Neural cell (in vitro differentiated cells): ENCODE data around the gene XPA. TPM values are rescaled to one million over a fixed set of nuclear protein-coding genes. Genes with fewer than 3 reads are reported as not detected.

Source experiments
- H2AFZ ChIP-seq: fragments of 200-600, 300-800 bp; sonication (generic), shearing (Covaris generic); 2 replicates; pipeline ENCODE4 v1.6.0; 2014; ENCODE audit warnings: low read depth, mild to moderate bottlenecking, antibody characterized with exemption, low read length, moderate library complexity
- H3F3A ChIP-seq: fragments of 200-600 bp; shearing (Covaris generic); 2 replicates; pipeline ENCODE4 v1.6.1; 2016; ENCODE audit warnings: mild to moderate bottlenecking, moderate library complexity, mixed read lengths, antibody characterized with exemption, low read length; ENCODE audit not compliant: insufficient read depth, poor library complexity, severe bottlenecking
- H3K27ac ChIP-seq: fragments of 200-600, 300-800 bp; sonication (generic), shearing (Covaris generic); 2 replicates; pipeline ENCODE4 v1.5.1; 2014; ENCODE audit warnings: mild to moderate bottlenecking, low read length, moderate library complexity
- H3K27me3 ChIP-seq: fragments of 300-800, 200-600 bp; sonication (generic), shearing (Covaris generic); 2 replicates; pipeline ENCODE4 v1.6.0; 2014; ENCODE audit warnings: mild to moderate bottlenecking, low read depth, low read length, moderate library complexity; ENCODE audit not compliant: insufficient read depth
- H3K36me3 ChIP-seq: fragments of 300-800, 200-600 bp; sonication (generic), shearing (Covaris generic); 2 replicates; pipeline ENCODE4 v1.5.1; 2014; ENCODE audit warnings: mild to moderate bottlenecking, antibody characterized with exemption, low read length, moderate library complexity; ENCODE audit not compliant: insufficient read depth
- H3K4me2 ChIP-seq: fragments of 300-800, 200-600 bp; sonication (generic), shearing (Covaris generic); 2 replicates; pipeline ENCODE4 v1.6.0; 2014; ENCODE audit warnings: mild to moderate bottlenecking, low read length
- H3K4me3 ChIP-seq: fragments of 300-800, 200-600 bp; sonication (generic), shearing (Covaris generic); 2 replicates; pipeline ENCODE4 v1.5.1; 2014; ENCODE audit warnings: mild to moderate bottlenecking, low read length, moderate library complexity
- H3K79me2 ChIP-seq: fragments of 200-600 bp; shearing (Covaris generic); replicated peaks from 2 replicates; pipeline ENCODE4 v1.6.0; 2014; ENCODE audit warnings: mild to moderate bottlenecking, low read length, moderate library complexity; ENCODE audit not compliant: insufficient read depth
- H3K9ac ChIP-seq: fragments of 300-800, 200-600 bp; sonication (generic), shearing (Covaris generic); 2 replicates; pipeline ENCODE4 v1.6.1; 2016; ENCODE audit warnings: mild to moderate bottlenecking, low read length, mixed read lengths
- H3K9me2 ChIP-seq: fragments of 200-600 bp; shearing (Covaris generic); 2 replicates; pipeline ENCODE4 v1.6.1; 2016; ENCODE audit warnings: mild to moderate bottlenecking, low read length, mixed read lengths; ENCODE audit not compliant: insufficient read depth
- H3K9me3 ChIP-seq: fragments of 200-600, 300-800 bp; sonication (generic), shearing (Covaris generic); 2 replicates; pipeline ENCODE4 v1.6.1; 2016; ENCODE audit warnings: mild to moderate bottlenecking, mixed run types, low read length, moderate library complexity, mixed read lengths
- H4K20me1 ChIP-seq: fragments of 200-600 bp; shearing (Covaris generic); 2 replicates; pipeline ENCODE4 v1.6.1; 2016; ENCODE audit warnings: mild to moderate bottlenecking, mixed run types; ENCODE audit not compliant: insufficient read depth
- CTCF ChIP-seq: fragments of 450-650 bp; IDR thresholded peaks from 2 replicates; pipeline ENCODE4 v1.5.1; 2014; ENCODE audit warnings: antibody characterized with exemption, mild to moderate bottlenecking, moderate library complexity; ENCODE audit not compliant: poor library complexity, severe bottlenecking
- EP300 ChIP-seq: fragments of 450-650 bp; conservative IDR thresholded peaks from 2 replicates; pipeline ENCODE4 v1.6.1; 2014; ENCODE audit warnings: antibody characterized with exemption, mild to moderate bottlenecking, moderate library complexity; ENCODE audit not compliant: poor library complexity, severe bottlenecking
- EZH2 ChIP-seq: fragments of 200-600, 300-800 bp; shearing (Covaris generic), sonication (generic); IDR thresholded peaks from 2 replicates; pipeline ENCODE4 v1.6.1; 2014; ENCODE audit warnings: antibody characterized with exemption, low read length, borderline replicate concordance, mild to moderate bottlenecking; ENCODE audit not compliant: insufficient read depth, poor library complexity, severe bottlenecking
- MXI1 ChIP-seq: fragments of 450-650 bp; conservative IDR thresholded peaks from 2 replicates; pipeline ENCODE4 v1.6.1; 2014; ENCODE audit warnings: antibody characterized with exemption, mild to moderate bottlenecking; ENCODE audit not compliant: poor library complexity, severe bottlenecking
- POLR2AphosphoS5 ChIP-seq: IDR thresholded peaks from 2 replicates; pipeline ENCODE4 v1.6.1; 2012
- RAD21 ChIP-seq: fragments of 450-650 bp; conservative IDR thresholded peaks from 2 replicates; pipeline ENCODE4 v1.6.1; 2014; ENCODE audit warnings: antibody characterized with exemption, mild to moderate bottlenecking, moderate library complexity
- SMC3 ChIP-seq: fragments of 450-650 bp; conservative IDR thresholded peaks from 2 replicates; pipeline ENCODE4 v1.6.1; 2014; ENCODE audit warnings: antibody characterized with exemption, mild to moderate bottlenecking, moderate library complexity; ENCODE audit not compliant: poor library complexity
- TAF1 ChIP-seq: IDR thresholded peaks from 2 replicates; pipeline ENCODE4 v1.6.1; 2012; ENCODE audit warnings: low read depth
- polyA plus RNA-seq: library from polyadenylated mRNA; depleted of rRNA; stranded (reverse); fragments of >200 nt; gene quantifications from 2 replicates; pipeline ENCODE4 v1.2.3, GENCODE V29; 2014
- TF ChIP-seq, protein P1 (sequence below): IDR thresholded peaks from 2 replicates; pipeline ENCODE4 v1.6.1; 2012; ENCODE audit warnings: borderline replicate concordance

Gene XPA
- polyA plus RNA-seq, 1 donor from 2014 or later, result 34.5 TPM

DNA sequence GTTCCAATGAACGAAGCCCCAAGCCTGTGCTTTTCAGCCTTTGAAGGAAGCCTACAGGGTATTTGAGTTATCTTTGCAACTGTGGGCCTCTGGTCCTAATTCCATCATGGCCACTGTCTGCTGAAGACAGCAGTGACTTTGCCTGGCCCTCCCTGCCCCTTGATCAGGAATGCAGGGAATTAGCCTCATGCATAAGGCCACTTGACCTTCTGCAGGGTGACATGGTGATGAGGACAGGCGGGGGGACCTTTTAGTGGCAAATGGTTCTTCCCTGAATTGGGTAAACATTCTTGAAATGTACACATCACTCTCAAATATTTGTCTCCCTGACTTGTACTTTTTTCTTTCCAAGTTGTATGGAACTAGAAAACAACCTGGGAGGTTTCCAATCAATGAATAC is 25.2 kb upstream of the XPA start:
- no peak overlapping the region for H3K4me2 ChIP-seq
- H3K9ac ChIP-seq, result no peak overlapping the region
- no peaks in the 10 kb centered on the region for H4K20me1 ChIP-seq
- no peaks in the 10 kb centered on the region for H3K36me3 ChIP-seq
- H3F3A ChIP-seq, result no peaks in the 10 kb centered on the region
- H3K27ac ChIP-seq, result no peak overlapping the region
- no peaks in the 10 kb centered on the region for H3K9me3 ChIP-seq
- H3K4me3 ChIP-seq, result no peak overlapping the region
- H3K9me2 ChIP-seq, result no peaks in the 10 kb centered on the region
- H2AFZ ChIP-seq, result no peak overlapping the region
- no peaks in the 10 kb centered on the region for H3K27me3 ChIP-seq
- no peaks in the 10 kb centered on the region for H3K79me2 ChIP-seq
- TF ChIP-seq TAF1, result no peak
- no peak for TF ChIP-seq CTCF
- no peak for TF ChIP-seq SMC3
- TF ChIP-seq EP300, result no peak

GRCh38 chr9:97721396-97721795 is 24.3 kb upstream of the XPA start:
- no peak overlapping the region for H3K4me2 ChIP-seq
- H3K79me2 ChIP-seq, result no peaks in the 10 kb centered on the region
- no peak overlapping the region for H3K9ac ChIP-seq
- H3K4me3 ChIP-seq, result no peak overlapping the region
- no peak for TF ChIP-seq EZH2
- TF ChIP-seq TAF1, result no peak
- no peak for TF ChIP-seq CTCF
- no peak for TF ChIP-seq POLR2AphosphoS5
- TF ChIP-seq, protein P1, sequence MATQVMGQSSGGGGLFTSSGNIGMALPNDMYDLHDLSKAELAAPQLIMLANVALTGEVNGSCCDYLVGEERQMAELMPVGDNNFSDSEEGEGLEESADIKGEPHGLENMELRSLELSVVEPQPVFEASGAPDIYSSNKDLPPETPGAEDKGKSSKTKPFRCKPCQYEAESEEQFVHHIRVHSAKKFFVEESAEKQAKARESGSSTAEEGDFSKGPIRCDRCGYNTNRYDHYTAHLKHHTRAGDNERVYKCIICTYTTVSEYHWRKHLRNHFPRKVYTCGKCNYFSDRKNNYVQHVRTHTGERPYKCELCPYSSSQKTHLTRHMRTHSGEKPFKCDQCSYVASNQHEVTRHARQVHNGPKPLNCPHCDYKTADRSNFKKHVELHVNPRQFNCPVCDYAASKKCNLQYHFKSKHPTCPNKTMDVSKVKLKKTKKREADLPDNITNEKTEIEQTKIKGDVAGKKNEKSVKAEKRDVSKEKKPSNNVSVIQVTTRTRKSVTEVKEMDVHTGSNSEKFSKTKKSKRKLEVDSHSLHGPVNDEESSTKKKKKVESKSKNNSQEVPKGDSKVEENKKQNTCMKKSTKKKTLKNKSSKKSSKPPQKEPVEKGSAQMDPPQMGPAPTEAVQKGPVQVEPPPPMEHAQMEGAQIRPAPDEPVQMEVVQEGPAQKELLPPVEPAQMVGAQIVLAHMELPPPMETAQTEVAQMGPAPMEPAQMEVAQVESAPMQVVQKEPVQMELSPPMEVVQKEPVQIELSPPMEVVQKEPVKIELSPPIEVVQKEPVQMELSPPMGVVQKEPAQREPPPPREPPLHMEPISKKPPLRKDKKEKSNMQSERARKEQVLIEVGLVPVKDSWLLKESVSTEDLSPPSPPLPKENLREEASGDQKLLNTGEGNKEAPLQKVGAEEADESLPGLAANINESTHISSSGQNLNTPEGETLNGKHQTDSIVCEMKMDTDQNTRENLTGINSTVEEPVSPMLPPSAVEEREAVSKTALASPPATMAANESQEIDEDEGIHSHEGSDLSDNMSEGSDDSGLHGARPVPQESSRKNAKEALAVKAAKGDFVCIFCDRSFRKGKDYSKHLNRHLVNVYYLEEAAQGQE, result no peak
- TF ChIP-seq SMC3, result no peak
- no peak for TF ChIP-seq MXI1
- TF ChIP-seq RAD21, result no peak
- no peak for TF ChIP-seq EP300
- no peaks in the 10 kb centered on the region for H3K9me3 ChIP-seq
- H3K27me3 ChIP-seq, result no peaks in the 10 kb centered on the region
- H2AFZ ChIP-seq, result no peak overlapping the region
- no peaks in the 10 kb centered on the region for H3K36me3 ChIP-seq
- no peaks in the 10 kb centered on the region for H3F3A ChIP-seq
- H4K20me1 ChIP-seq, result no peaks in the 10 kb centered on the region
- H3K27ac ChIP-seq, result no peak overlapping the region
- H3K9me2 ChIP-seq, result no peaks in the 10 kb centered on the region
